Activated naive CD4-positive, alpha-beta T cell treated with anti-CD3 and anti-CD28 coated beads for 36 hours (primary cell): ENCODE results near the gene SLC22A14. TPM values are rescaled to one million over a fixed set of nuclear protein-coding genes. Genes with fewer than 3 reads are reported as not detected.

ENCODE experiments used
- CTCF ChIA-PET: fragments of 350-600 bp; sonication (Branson Sonifier 250); formaldehyde crosslinking; loops from one replicate; lab custom pipeline; 2021; ENCODE audit warnings: antibody characterized with exemption; lab: Charles Lee
- DNase-seq: peaks from one replicate; pipeline ENCODE4 v3.0.0-alpha.2; 2020
- H3K27ac Mint-ChIP-seq: one replicate; pipeline ENCODE4 v1.8.0; 2021; ENCODE audit warnings: mild to moderate bottlenecking, mixed read lengths
- H3K27me3 Mint-ChIP-seq: one replicate; pipeline ENCODE4 v1.8.0; 2021; ENCODE audit warnings: low read depth, mixed read lengths
- H3K36me3 Mint-ChIP-seq: one replicate; pipeline ENCODE4 v1.8.0; 2021; ENCODE audit warnings: low read depth, mixed read lengths
- H3K4me1 Mint-ChIP-seq: one replicate; pipeline ENCODE4 v1.8.0; 2021; ENCODE audit warnings: low read depth, mixed read lengths
- H3K4me3 Mint-ChIP-seq: one replicate; pipeline ENCODE4 v1.8.0; 2021; ENCODE audit warnings: mild to moderate bottlenecking, moderate library complexity, mixed read lengths
- H3K9me3 Mint-ChIP-seq: one replicate; pipeline ENCODE4 v1.8.0; 2021; ENCODE audit warnings: mixed read lengths
- intact Hi-C: fragments of 100-400 bp; cut with micrococcal nuclease; formaldehyde crosslinking; loops from one replicate; pipeline ENCODE4 v1.15.1; 2023
- total RNA-seq, 2 experiments: library from RNA; stranded (reverse); gene quantifications; one replicate each; pipeline ENCODE4 v1.2.3, GENCODE V29; 2021

Gene SLC22A14
- total RNA-seq, 2 experiments from 2014 or later: not detected

- no peaks in the 10 kb centered on the region for H3K27me3 Mint-ChIP-seq
- CTCF ChIA-PET: interaction anchor here (0.6 kb wide), 1 partner anchor 30 kb away, joined by 6 read pairs; no protein-coding TSS in a partner anchor
- H3K9me3 Mint-ChIP-seq: no peaks in the 10 kb centered on the region
- H3K4me3 Mint-ChIP-seq: no peak overlapping the region
- no peak overlapping the region for H3K27ac Mint-ChIP-seq
- peaks cover 9% of the 10 kb centered on the region for H3K36me3 Mint-ChIP-seq
- DNase-seq: no peak
- intact Hi-C loops: no loop called here
- peaks cover 3% of the 10 kb centered on the region for H3K4me1 Mint-ChIP-seq
These were observed 79.4 kb downstream of the SLC22A14 start for GRCh38 chr3:38361496-38361895.

- intact Hi-C loops: no loop called here
- Mint-ChIP-seq H3K36me3 (peaks cover 9% of the 10 kb centered on the region), H3K9me3 (no peaks in the 10 kb centered on the region), H3K4me1 (peaks cover 3% of the 10 kb centered on the region), H3K27me3 (no peaks in the 10 kb centered on the region), H3K27ac (no peak overlapping the region), H3K4me3 (no peak overlapping the region)
- DNase-seq: no peak
- CTCF ChIA-PET: no interaction called here
These were observed 80.7 kb downstream of the SLC22A14 start for GRCh38 chr3:38362825-38363224.

GRCh38 chr3:38364721-38365400 is 82.8 kb downstream of the SLC22A14 start:
- Mint-ChIP-seq H3K36me3 (peaks cover 16% of the 10 kb centered on the region), H3K27me3 (no peaks in the 10 kb centered on the region), H3K27ac (no peak overlapping the region), H3K4me3 (no peak overlapping the region), H3K9me3 (peaks cover 2% of the 10 kb centered on the region), H3K4me1 (peaks cover 3% of the 10 kb centered on the region)
- DNase-seq: no peak
- intact Hi-C loops: no loop called here
- CTCF ChIA-PET: no interaction called here

- CTCF ChIA-PET: no interaction called here
These were observed 83.5 kb downstream of the SLC22A14 start for GRCh38 chr3:38365469-38366062.

GRCh38 chr3:38366082-38366481 is 84.0 kb downstream of the SLC22A14 start:
- intact Hi-C loops: no loop called here
- peaks cover 3% of the 10 kb centered on the region for H3K4me1 Mint-ChIP-seq
- H3K9me3 Mint-ChIP-seq: peaks cover 2% of the 10 kb centered on the region
- H3K36me3 Mint-ChIP-seq: peaks cover 12% of the 10 kb centered on the region
- no peak overlapping the region for H3K4me3 Mint-ChIP-seq
- no peaks in the 10 kb centered on the region for H3K27me3 Mint-ChIP-seq
- H3K27ac Mint-ChIP-seq: no peak overlapping the region
- CTCF ChIA-PET: no interaction called here
- no peak for DNase-seq

More at GRCh38 chr3:38365469-38366062, 83.5 kb downstream of the SLC22A14 start:
- Mint-ChIP-seq H3K27ac (no peak overlapping the region), H3K27me3 (no peaks in the 10 kb centered on the region), H3K4me3 (no peak overlapping the region), H3K4me1 (peaks cover 3% of the 10 kb centered on the region), H3K36me3 (peaks cover 12% of the 10 kb centered on the region), H3K9me3 (peaks cover 2% of the 10 kb centered on the region)
- intact Hi-C loops: no loop called here
- DNase-seq: no peak

- intact Hi-C loops: no loop called here
- Mint-ChIP-seq H3K27ac (no peak overlapping the region), H3K36me3 (peaks cover 16% of the 10 kb centered on the region), H3K9me3 (peaks cover 2% of the 10 kb centered on the region), H3K4me1 (peaks cover 3% of the 10 kb centered on the region), H3K27me3 (no peaks in the 10 kb centered on the region), H3K4me3 (no peak overlapping the region)
- CTCF ChIA-PET: interaction anchor here (0.6 to 1.7 kb wide), 2 partner anchors 21 to 22 kb away, joined by 3 to 4 read pairs; partner anchors contain the start of gene XYLB
- DNase-seq: no peak
These were observed 85.7 kb downstream of the SLC22A14 start for GRCh38 chr3:38367779-38368178.

Other genes starting within 250 kb of the SLC22A14 start
- gene DLEC1, start 243.1 kb upstream of the SLC22A14 start, total RNA-seq: under 1 TPM; 0.17 to 0.19 TPM
- gene ACAA1, start 145.2 kb upstream of the SLC22A14 start, total RNA-seq: 10 to 100 TPM; 57.5 to 58.7 TPM
- gene MYD88, start 143.6 kb upstream of the SLC22A14 start, total RNA-seq: 10 to 100 TPM; 16.6 to 19.3 TPM
- 10 to 100 TPM; 33.8 to 35.0 TPM for gene OXSR1, start 116.8 kb upstream of the SLC22A14 start, total RNA-seq
- not detected for gene SLC22A13, start 16.5 kb upstream of the SLC22A14 start, total RNA-seq
- gene XYLB, start 64.5 kb downstream of the SLC22A14 start, total RNA-seq: 1 to 10 TPM; 2.5 to 2.8 TPM
- gene ACVR2B, start 171.6 kb downstream of the SLC22A14 start, total RNA-seq: 1 to 10 TPM; 6.5 to 6.9 TPM
- 10 to 100 TPM; 15.9 to 17.3 TPM for gene EXOG, start 214.0 kb downstream of the SLC22A14 start, total RNA-seq